ENCODE results near the gene SLC12A6.

The SLC12A6 gene

GRCh38 chr15:34246276-34246976 lies 91.2 kb downstream of the SLC12A6 start:
- Histone ChIP-seq H3K9me3 (ENCODE audit: insufficient read depth, low read length) (no peaks in the 10 kb centered on the region), H3K79me2 (ENCODE audit: insufficient read depth, low read length) (no peaks in the 10 kb centered on the region), H3K4me2 (ENCODE audit: low read depth, low read length, poor library complexity, severe bottlenecking) (no peak overlapping the region), H3K36me3 (ENCODE audit: low read length) (no peaks in the 10 kb centered on the region), H3K9ac (ENCODE audit: low read length) (no peak overlapping the region), H3K27me3 (ENCODE audit: low read length) (no peaks in the 10 kb centered on the region), H3F3A (ENCODE audit: insufficient read depth) (no peaks in the 10 kb centered on the region), H3K4me3 (ENCODE audit: insufficient read depth, low read length, poor library complexity, severe bottlenecking) (no peak overlapping the region), H3K9me2 (replicated peaks; ENCODE audit: insufficient read depth, low read length) (no peaks in the 10 kb centered on the region), H4K20me1 (ENCODE audit: low read depth, low read length) (no peaks in the 10 kb centered on the region), H2AFZ (ENCODE audit: low read depth, low read length, severe bottlenecking) (no peak overlapping the region), H3K27ac (ENCODE audit: low read depth, low read length) (no peak overlapping the region)
- TF ChIP-seq EZH2phosphoT487 (conservative IDR thresholded peaks at IDR 0.05; ENCODE audit: low read length) = no peak
- TF ChIP-seq CTCF (IDR thresholded peaks at IDR 0.05; ENCODE audit: insufficient read depth, low read length, poor library complexity, severe bottlenecking) = no peak

GRCh38 chr15:34243226-34243625 lies 94.4 kb downstream of the SLC12A6 start:
- no peak for TF ChIP-seq EZH2phosphoT487 (conservative IDR thresholded peaks at IDR 0.05; ENCODE audit: low read length)
- no peak for TF ChIP-seq CTCF (IDR thresholded peaks at IDR 0.05; ENCODE audit: insufficient read depth, low read length, poor library complexity, severe bottlenecking)
- H3K4me3 ChIP-seq (ENCODE audit: insufficient read depth, low read length, poor library complexity, severe bottlenecking) = no peak overlapping the region
- no peaks in the 10 kb centered on the region for H3K36me3 ChIP-seq (ENCODE audit: low read length)
- H3K9ac ChIP-seq (ENCODE audit: low read length) = no peak overlapping the region
- no peak overlapping the region for H2AFZ ChIP-seq (ENCODE audit: low read depth, low read length, severe bottlenecking)
- no peaks in the 10 kb centered on the region for H3K27me3 ChIP-seq (ENCODE audit: low read length)
- no peak overlapping the region for H3K27ac ChIP-seq (ENCODE audit: low read depth, low read length)
- H3F3A ChIP-seq (ENCODE audit: insufficient read depth) = no peaks in the 10 kb centered on the region
- no peak overlapping the region for H3K4me2 ChIP-seq (ENCODE audit: low read depth, low read length, poor library complexity, severe bottlenecking)
- no peaks in the 10 kb centered on the region for H3K79me2 ChIP-seq (ENCODE audit: insufficient read depth, low read length)
- H3K9me2 ChIP-seq (replicated peaks; ENCODE audit: insufficient read depth, low read length) = no peaks in the 10 kb centered on the region
- no peaks in the 10 kb centered on the region for H4K20me1 ChIP-seq (ENCODE audit: low read depth, low read length)
- no peaks in the 10 kb centered on the region for H3K9me3 ChIP-seq (ENCODE audit: insufficient read depth, low read length)

- Histone ChIP-seq H3K9ac (ENCODE audit: low read length) (no peak overlapping the region), H3K27ac (ENCODE audit: low read depth, low read length) (no peak overlapping the region), H3K27me3 (ENCODE audit: low read length) (no peaks in the 10 kb centered on the region), H3K36me3 (ENCODE audit: low read length) (no peaks in the 10 kb centered on the region), H3K4me2 (ENCODE audit: low read depth, low read length, poor library complexity, severe bottlenecking) (no peak overlapping the region), H3K9me3 (ENCODE audit: insufficient read depth, low read length) (no peaks in the 10 kb centered on the region), H3F3A (ENCODE audit: insufficient read depth) (no peaks in the 10 kb centered on the region), H3K79me2 (ENCODE audit: insufficient read depth, low read length) (no peaks in the 10 kb centered on the region), H2AFZ (ENCODE audit: low read depth, low read length, severe bottlenecking) (no peak overlapping the region), H4K20me1 (ENCODE audit: low read depth, low read length) (no peaks in the 10 kb centered on the region), H3K4me3 (ENCODE audit: insufficient read depth, low read length, poor library complexity, severe bottlenecking) (no peak overlapping the region), H3K9me2 (replicated peaks; ENCODE audit: insufficient read depth, low read length) (no peaks in the 10 kb centered on the region)
- no peak for TF ChIP-seq EZH2phosphoT487 (conservative IDR thresholded peaks at IDR 0.05; ENCODE audit: low read length)
- TF ChIP-seq CTCF (IDR thresholded peaks at IDR 0.05; ENCODE audit: insufficient read depth, low read length, poor library complexity, severe bottlenecking) = no peak
Observed at GRCh38 chr15:34242331-34242710, 95.3 kb downstream of the SLC12A6 start.
